Bronchial epithelial cell (primary cell): ENCODE measurements around the gene EEFSEC. TPM values are rescaled to one million over a fixed set of nuclear protein-coding genes. Genes with fewer than 3 reads are reported as not detected.

Experiments
- DNase-seq: peaks from one replicate; pipeline ENCODE4 v3.0.0-alpha.2; 2010; ENCODE audit warnings: low read depth
- FAIRE-seq: peaks from 2 replicates; lab custom pipeline; 2011; peaks lifted over from hg19 to GRCh38; lab: Jason Lieb, UNC
- H3K27me3 ChIP-seq: 2 replicates; pipeline ENCODE4 v1.5.1; 2011; ENCODE audit warnings: low read length; ENCODE audit not compliant: control insufficient read depth, insufficient read depth
- H3K36me3 ChIP-seq: 2 replicates; pipeline ENCODE4 v1.5.1; 2011; ENCODE audit warnings: low read length; ENCODE audit not compliant: control insufficient read depth, insufficient read depth
- H3K4me3 ChIP-seq: 2 replicates; pipeline ENCODE4 v1.5.1; 2011; ENCODE audit warnings: mild to moderate bottlenecking, low read depth, low read length, control low read depth
- total RNA-seq: library from RNA; depleted of rRNA; stranded (reverse); fragments of >200 nt; gene quantifications from 2 replicates; pipeline ENCODE4 v1.2.1, GENCODE V29; 2014
- TF ChIP-seq, protein P1 (sequence below): IDR thresholded peaks from 2 replicates; pipeline ENCODE4 v1.5.1; 2011; ENCODE audit warnings: mild to moderate bottlenecking, moderate library complexity, low read length, control low read depth, inconsistent platforms; ENCODE audit not compliant: insufficient read depth, severe bottlenecking

EEFSEC gene
- total RNA-seq, 1 donor from 2014 or later, result 3.7 TPM

DNA sequence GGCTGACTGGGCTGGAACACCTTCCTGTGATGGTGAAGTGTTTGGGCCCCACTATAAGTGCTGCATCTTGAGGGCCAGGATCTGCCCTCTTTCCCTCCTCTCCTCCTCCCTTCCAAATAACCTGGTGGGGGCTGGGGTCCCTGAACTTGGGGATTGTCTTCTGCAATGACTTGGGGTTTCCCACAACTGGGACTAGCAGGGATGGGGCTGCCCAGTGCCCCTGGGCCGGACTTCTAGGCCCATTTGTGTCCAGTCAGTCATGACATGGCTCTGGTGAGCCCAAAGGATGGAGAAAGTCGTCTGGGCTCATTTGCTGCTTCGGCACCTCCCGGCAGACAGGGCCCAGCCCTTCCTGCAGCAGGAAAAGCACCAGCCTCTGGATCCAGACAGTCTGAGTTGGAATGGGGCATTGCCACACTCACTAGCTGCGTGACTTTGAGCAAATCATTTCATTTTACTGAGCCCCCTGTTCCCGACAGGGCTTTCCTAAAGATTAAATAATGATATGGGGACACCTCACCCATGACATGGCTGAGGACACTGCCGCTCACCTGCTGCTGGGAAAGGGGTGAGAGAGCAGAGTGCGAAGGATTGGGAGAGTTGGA, 200.2 kb downstream of the EEFSEC start:
- TF ChIP-seq, protein P1, sequence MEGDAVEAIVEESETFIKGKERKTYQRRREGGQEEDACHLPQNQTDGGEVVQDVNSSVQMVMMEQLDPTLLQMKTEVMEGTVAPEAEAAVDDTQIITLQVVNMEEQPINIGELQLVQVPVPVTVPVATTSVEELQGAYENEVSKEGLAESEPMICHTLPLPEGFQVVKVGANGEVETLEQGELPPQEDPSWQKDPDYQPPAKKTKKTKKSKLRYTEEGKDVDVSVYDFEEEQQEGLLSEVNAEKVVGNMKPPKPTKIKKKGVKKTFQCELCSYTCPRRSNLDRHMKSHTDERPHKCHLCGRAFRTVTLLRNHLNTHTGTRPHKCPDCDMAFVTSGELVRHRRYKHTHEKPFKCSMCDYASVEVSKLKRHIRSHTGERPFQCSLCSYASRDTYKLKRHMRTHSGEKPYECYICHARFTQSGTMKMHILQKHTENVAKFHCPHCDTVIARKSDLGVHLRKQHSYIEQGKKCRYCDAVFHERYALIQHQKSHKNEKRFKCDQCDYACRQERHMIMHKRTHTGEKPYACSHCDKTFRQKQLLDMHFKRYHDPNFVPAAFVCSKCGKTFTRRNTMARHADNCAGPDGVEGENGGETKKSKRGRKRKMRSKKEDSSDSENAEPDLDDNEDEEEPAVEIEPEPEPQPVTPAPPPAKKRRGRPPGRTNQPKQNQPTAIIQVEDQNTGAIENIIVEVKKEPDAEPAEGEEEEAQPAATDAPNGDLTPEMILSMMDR, result no peak
- Histone ChIP-seq H3K36me3 (no peaks in the 10 kb centered on the region), H3K4me3 (no peak overlapping the region), H3K27me3 (no peaks in the 10 kb centered on the region)
- DNase-seq (no peak), FAIRE-seq (no peak)

DNA sequence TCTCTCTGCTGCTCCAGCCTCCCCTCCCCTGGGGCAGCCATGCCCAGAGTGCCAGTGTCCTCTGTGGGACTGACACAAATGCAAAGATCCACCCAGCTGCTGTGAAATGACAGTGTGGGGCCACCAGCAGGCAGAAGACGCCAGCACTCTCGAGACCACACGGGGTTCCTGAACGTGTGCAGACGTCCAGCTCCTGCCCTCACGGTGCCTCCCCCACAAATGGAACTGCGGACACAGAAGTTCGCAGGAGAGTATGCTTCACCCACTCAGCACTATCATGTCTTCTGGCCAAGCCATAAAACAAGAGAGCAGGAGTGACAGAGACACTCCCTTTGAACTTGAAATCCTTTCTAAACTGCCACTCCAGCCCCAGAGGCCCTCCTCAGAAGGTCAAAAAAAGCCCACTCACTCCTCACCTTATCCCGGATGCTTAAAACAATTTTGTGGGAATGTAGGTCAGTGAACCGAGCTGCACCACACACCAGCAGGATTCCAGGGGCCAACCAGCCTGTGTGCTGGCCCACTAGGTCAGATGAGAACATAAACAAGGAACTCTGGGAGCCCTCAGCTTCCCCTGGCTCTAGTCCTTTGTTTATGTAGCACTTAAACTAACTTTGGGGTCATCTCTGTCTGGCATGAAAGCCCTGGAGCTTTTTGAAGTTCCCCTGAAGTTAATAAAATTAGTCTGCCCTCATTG, 200.9 kb downstream of the EEFSEC start:
- DNase-seq, result no peak

DNA sequence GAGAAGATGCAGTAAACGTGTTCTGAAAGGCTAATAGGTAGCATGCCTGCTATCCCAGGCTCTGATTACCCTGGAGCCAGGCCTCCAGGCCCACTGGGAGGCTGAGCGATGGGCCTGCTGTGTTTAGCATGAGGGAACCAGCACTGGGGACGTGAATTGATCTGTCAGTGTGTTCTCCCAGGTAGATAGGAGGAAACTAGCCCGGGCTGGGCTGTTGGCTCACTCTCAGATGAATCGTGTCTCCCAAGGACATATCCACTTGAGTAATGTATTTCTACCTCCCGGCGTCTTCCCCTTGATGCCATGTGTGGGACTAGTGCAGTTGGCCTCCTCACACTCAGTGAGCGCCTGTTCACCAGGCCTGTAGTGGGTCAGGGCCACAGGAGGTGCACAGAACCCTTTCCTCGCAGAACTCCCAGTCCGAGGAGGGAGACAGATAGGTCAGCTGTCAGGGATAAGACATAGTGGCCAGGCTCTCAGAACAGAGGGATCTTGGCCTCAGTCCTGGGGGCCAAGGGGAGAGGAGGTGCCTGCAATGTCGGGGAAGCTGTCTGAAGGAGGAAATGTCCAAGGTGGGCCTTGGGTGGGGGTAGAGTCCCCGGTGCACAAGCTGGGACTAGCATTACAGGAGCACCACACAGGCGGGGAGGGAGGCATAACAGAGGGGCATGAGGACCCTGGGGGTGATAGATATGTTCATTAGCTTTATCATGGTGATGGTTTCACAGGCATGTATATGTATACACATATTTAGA, 201.7 kb downstream of the EEFSEC start:
- FAIRE-seq, result no peak
- Histone ChIP-seq H3K4me3 (no peak overlapping the region), H3K27me3 (no peaks in the 10 kb centered on the region), H3K36me3 (no peaks in the 10 kb centered on the region)
- DNase-seq, result no peak
- TF ChIP-seq, protein P1, result no peak

More for the DNA sequence above, 200.9 kb downstream of the EEFSEC start:
- no peak overlapping the region for H3K4me3 ChIP-seq
- FAIRE-seq, result no peak
- no peaks in the 10 kb centered on the region for H3K36me3 ChIP-seq
- TF ChIP-seq, protein P1, result no peak
- H3K27me3 ChIP-seq, result no peaks in the 10 kb centered on the region

DNA sequence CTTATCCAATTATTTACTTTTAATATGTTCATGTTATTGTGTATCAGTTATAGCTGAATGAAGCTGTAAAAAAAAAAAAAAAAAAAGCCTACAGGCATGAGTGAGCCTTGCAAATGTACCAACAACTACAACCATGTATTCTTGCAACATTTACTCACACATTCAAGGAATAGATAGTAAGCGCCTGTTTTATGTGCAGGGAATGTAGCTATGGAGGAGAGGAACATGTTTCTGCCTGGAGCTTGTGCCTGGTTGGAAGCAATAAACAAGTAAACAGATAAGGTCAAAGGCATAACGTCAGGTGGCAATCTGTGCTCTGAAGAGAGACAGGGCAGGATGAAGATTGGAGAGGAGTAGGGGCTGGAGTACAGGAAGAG, 202.2 kb downstream of the EEFSEC start:
- no peak overlapping the region for H3K4me3 ChIP-seq
- FAIRE-seq (peak; percentile 43), DNase-seq (no peak)
- no peaks in the 10 kb centered on the region for H3K27me3 ChIP-seq
- no peaks in the 10 kb centered on the region for H3K36me3 ChIP-seq
- TF ChIP-seq, protein P1, result no peak

DNA sequence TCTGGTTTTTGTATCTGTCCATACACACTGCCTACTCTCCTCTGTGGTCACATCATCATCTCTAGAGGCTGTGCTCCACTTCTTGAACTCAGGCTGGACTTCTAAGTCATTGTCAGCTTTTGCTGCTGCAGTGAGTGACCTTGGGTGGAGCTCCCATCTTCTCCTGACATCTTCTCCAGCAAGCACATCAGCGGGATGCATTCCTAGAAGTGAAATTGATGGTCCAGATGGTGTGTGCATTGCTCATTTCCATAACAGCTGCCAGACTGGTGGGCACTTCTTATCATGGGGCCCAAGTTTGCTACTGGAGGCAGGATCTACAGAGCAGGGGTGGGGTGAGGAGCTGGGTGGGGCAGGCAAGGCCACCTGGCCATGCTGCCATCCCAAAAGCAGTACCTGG, 203.5 kb downstream of the EEFSEC start:
- Histone ChIP-seq H3K27me3 (no peaks in the 10 kb centered on the region), H3K4me3 (no peak overlapping the region), H3K36me3 (no peaks in the 10 kb centered on the region)
- DNase-seq (no peak), FAIRE-seq (no peak)
- TF ChIP-seq, protein P1, result no peak
